ENCODE data around the gene HERC2. TPM values are rescaled to one million over a fixed set of nuclear protein-coding genes. Genes with fewer than 3 reads are reported as not detected.

HERC2 gene
- total RNA-seq, 1 experiment from 2014 or later: 69.2 TPM

- H3K4me3 Mint-ChIP-seq: no peak overlapping the region
- Histone ChIP-seq H3K9me3 (ENCODE audit: control insufficient read depth, low read depth, low read length) (no peaks in the 10 kb centered on the region), H3K14ac (ENCODE audit: insufficient read depth, low read length) (no peak overlapping the region), H2AFZ (ENCODE audit: low read length) (no peak overlapping the region), H3K4me1 (ENCODE audit: insufficient read depth, low read length) (no peaks in the 10 kb centered on the region), H3K4me2 (ENCODE audit: insufficient read depth, insufficient read length, low read length) (no peak overlapping the region), H4K5ac (ENCODE audit: insufficient read length, low read depth, low read length) (no peak overlapping the region), H2BK15ac (ENCODE audit: low read depth, low read length) (no peak overlapping the region), H2BK5ac (ENCODE audit: insufficient read length, low read length) (no peak overlapping the region), H3K9ac (ENCODE audit: extremely low read depth, insufficient read length, low read length) (no peak overlapping the region), H3T11ph (ENCODE audit: low read length) (no peak overlapping the region), H2BK12ac (ENCODE audit: insufficient read length, low read depth, low read length) (no peak overlapping the region), H3K79me1 (ENCODE audit: insufficient read depth, low read depth, low read length, poor library complexity, severe bottlenecking) (no peaks in the 10 kb centered on the region), H3K27me3 (ENCODE audit: insufficient read depth, low read length) (no peaks in the 10 kb centered on the region), H4K20me1 (ENCODE audit: control insufficient read depth, insufficient read depth, insufficient read length) (no peaks in the 10 kb centered on the region), H3K56ac (ENCODE audit: insufficient read length, low read depth, low read length) (no peak overlapping the region), H3K4ac (ENCODE audit: low read depth, low read length) (no peak overlapping the region), H3K23ac (ENCODE audit: insufficient read length, low read depth, low read length) (no peak overlapping the region), H2AK5ac (ENCODE audit: insufficient read length, low read length) (no peak overlapping the region), H4K91ac (ENCODE audit: insufficient read length, low read depth, low read length) (no peak overlapping the region), H2BK120ac (ENCODE audit: low read depth, low read length, poor library complexity, severe bottlenecking) (no peak overlapping the region), H3K27ac (ENCODE audit: insufficient read length, low read depth, low read length) (no peak overlapping the region), H2BK20ac (ENCODE audit: low read depth, low read length, poor library complexity, severe bottlenecking) (no peak overlapping the region), H3K23me2 (ENCODE audit: insufficient read length, low read depth, low read length, poor library complexity, severe bottlenecking) (no peaks in the 10 kb centered on the region), H3K18ac (ENCODE audit: insufficient read length, low read depth, low read length) (no peak overlapping the region), H3K79me2 (ENCODE audit: insufficient read depth, low read length) (no peaks in the 10 kb centered on the region), H4K8ac (replicated peaks; ENCODE audit: insufficient read length, low read depth, low read length) (no peak overlapping the region)
- peak overlapping the region; percentile 28 to 84 (median 44); a peak in 1 of 7 replicates for H3K27ac Mint-ChIP-seq
- no CpG with 5 or more reads among the region's 16 CpGs for WGBS (ENCODE audit: extremely low coverage, insufficient read length, low lambda C conversion rate)
- peaks cover 6 to 7% of the 10 kb centered on the region in 2 experiments for H3K4me1 Mint-ChIP-seq
- TF ChIP-seq CTCF (conservative IDR thresholded peaks at IDR 0.05): no peak
- peaks cover 39 to 45% (median 40%) of the 10 kb centered on the region in 3 experiments for H3K36me3 Mint-ChIP-seq (ENCODE audit: insufficient read depth in 1 of 3, low read depth in 3 of 3)
- no peaks in the 10 kb centered on the region for H3K9me3 Mint-ChIP-seq
- no peak for DNase-seq
- H3K27me3 Mint-ChIP-seq (ENCODE audit: low read depth): no peaks in the 10 kb centered on the region
Measured at GRCh38 chr15:28274635-28275034, 47.3 kb downstream of the HERC2 start.

Data from H9 (cell line).